Sigmoid colon (tissue), 7 donors: Measurements from ENCODE around the gene KREMEN2. TPM values are rescaled to one million over a fixed set of nuclear protein-coding genes. Genes with fewer than 3 reads are reported as not detected.

Experiments
- DNase-seq: peaks from one replicate; pipeline ENCODE4 v3.0.0-alpha.2; 2019
- H3K27ac ChIP-seq, 4 donors: fragments of 200-600 bp; sonication (generic); one replicate each; pipeline ENCODE4 v1.5.1; 2016 to 2019; ENCODE audit warnings: mild to moderate bottlenecking in 1 of 4
- H3K27me3 ChIP-seq, 3 donors: fragments of 200-600 bp; sonication (generic); one replicate each; pipeline ENCODE4 v1.5.1; 2019; ENCODE audit warnings: mild to moderate bottlenecking in 1 of 3
- H3K36me3 ChIP-seq, 4 donors: fragments of 200-600 bp; sonication (generic); one replicate each; pipeline ENCODE4 v1.5.1; 2016 to 2019
- H3K4me1 ChIP-seq, 4 donors: fragments of 200-600 bp; sonication (generic); one replicate each; pipeline ENCODE4 v1.5.1; 2017 to 2019
- H3K4me3 ChIP-seq, 4 donors: fragments of 200-600 bp; sonication (generic); one replicate each; pipeline ENCODE4 v1.5.1; 2017 to 2019; ENCODE audit warnings: mild to moderate bottlenecking in 2 of 4, moderate library complexity in 1 of 4
- H3K9me3 ChIP-seq, 4 donors: fragments of 200-600 bp in 3 of 4; sonication (generic) in 3 of 4; one replicate each; pipeline versions ENCODE4 v1.5.1 to v1.6.1; 2013 to 2019
- EP300 ChIP-seq, 4 donors: sonication (generic); formaldehyde crosslinking; IDR thresholded peaks; one replicate each; pipeline ENCODE4 v1.6.1; 2017; ENCODE audit warnings: antibody characterized with exemption in 4 of 4
- POLR2A ChIP-seq, 2 donors: fragments of 450-650 bp; IDR thresholded peaks; one replicate each; pipeline ENCODE4 v1.6.1; 2016; ENCODE audit warnings: antibody characterized with exemption in 2 of 2, mild to moderate bottlenecking in 2 of 2, moderate library complexity in 2 of 2
- POLR2AphosphoS5 ChIP-seq, 4 donors: sonication (generic); formaldehyde crosslinking; IDR thresholded peaks; one replicate each; pipeline ENCODE4 v1.6.1; 2017; ENCODE audit warnings: antibody characterized with exemption in 4 of 4
- WGBS, 2 donors: extraction: QIAGEN DNeasy Blood & Tissue Kit; methylation state at CpG; one replicate each; pipeline ENCODE4 v1.1.7; 2013; 5-methylcytosine and 5-hydroxymethylcytosine counted together
- intact Hi-C: fragments of 100-400 bp; cut with DNase I; formaldehyde crosslinking; loops from one replicate; pipeline ENCODE4 v1.15.1; 2023
- polyA plus RNA-seq, 3 donors: library from polyadenylated mRNA; stranded (reverse); fragments of 200-250 nt; gene quantifications; one replicate each; pipeline ENCODE4 v1.2.3, GENCODE V29; 2013
- total RNA-seq, 4 donors: library from RNA; depleted of rRNA; stranded (reverse); fragments of >200 nt; gene quantifications; one replicate each; pipeline ENCODE4 v1.1.0, GENCODE V29; 2016
- TF ChIP-seq, protein P1 (sequence below), 4 experiments: fragments of 450-650 bp in 3 of 4; fragments of 200-600 bp in 1 of 4; IDR thresholded peaks; one replicate each; pipeline ENCODE4 v1.5.1; 2016 to 2019; ENCODE audit warnings: antibody characterized with exemption in 4 of 4, mild to moderate bottlenecking in 3 of 4, moderate library complexity in 2 of 4
- donor health status: healthy with polysubstance abuse.
- donor health status: Bipolar disorder and iron deficiency.
- donor health status: healthy.

KREMEN2 gene
- total and polyA plus RNA-seq, 7 donors: 1.0 to 1.8 (median 1.6) TPM; not detected in 4

DNA sequence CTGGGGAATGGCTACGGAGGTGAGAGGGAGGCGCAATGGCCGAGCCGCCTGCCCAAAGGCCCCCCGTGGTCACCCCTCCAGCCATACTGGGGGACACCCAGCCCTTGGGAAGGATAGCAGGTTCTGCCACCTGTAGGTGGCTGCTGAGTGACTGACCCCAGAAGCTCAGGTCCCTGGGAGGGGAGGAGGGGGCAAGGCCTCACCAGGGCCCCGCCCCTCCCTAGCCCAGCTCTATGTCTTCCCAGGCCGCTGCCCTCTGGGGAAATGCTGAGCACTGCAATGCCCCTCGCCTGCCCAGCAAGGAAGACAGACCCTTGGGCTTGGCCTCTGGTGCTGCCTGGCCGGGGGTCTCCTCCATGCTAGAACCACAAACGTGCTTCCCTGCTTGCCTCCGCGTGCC, 37.2 kb downstream of the KREMEN2 start:
- H3K4me3 ChIP-seq: no peak overlapping the region
- no peak for TF ChIP-seq POLR2A (IDR thresholded peaks at IDR 0.05)
- TF ChIP-seq EP300 (IDR thresholded peaks at IDR 0.05): no peak
- no peak for TF ChIP-seq POLR2AphosphoS5 (IDR thresholded peaks at IDR 0.05)
- TF ChIP-seq, protein P1, sequence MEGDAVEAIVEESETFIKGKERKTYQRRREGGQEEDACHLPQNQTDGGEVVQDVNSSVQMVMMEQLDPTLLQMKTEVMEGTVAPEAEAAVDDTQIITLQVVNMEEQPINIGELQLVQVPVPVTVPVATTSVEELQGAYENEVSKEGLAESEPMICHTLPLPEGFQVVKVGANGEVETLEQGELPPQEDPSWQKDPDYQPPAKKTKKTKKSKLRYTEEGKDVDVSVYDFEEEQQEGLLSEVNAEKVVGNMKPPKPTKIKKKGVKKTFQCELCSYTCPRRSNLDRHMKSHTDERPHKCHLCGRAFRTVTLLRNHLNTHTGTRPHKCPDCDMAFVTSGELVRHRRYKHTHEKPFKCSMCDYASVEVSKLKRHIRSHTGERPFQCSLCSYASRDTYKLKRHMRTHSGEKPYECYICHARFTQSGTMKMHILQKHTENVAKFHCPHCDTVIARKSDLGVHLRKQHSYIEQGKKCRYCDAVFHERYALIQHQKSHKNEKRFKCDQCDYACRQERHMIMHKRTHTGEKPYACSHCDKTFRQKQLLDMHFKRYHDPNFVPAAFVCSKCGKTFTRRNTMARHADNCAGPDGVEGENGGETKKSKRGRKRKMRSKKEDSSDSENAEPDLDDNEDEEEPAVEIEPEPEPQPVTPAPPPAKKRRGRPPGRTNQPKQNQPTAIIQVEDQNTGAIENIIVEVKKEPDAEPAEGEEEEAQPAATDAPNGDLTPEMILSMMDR (IDR thresholded peaks at IDR 0.05): no peak
- no peaks in the 10 kb centered on the region for H3K36me3 ChIP-seq
- peaks cover 0 to 7% (median 5%) of the 10 kb centered on the region in 4 donors for H3K4me1 ChIP-seq
- DNase-seq: no peak
- peaks cover 4 to 45% (median 26%) of the 10 kb centered on the region in 3 donors for H3K27me3 ChIP-seq
- intact Hi-C loops: no loop called here
- H3K27ac ChIP-seq: no peak overlapping the region
- H3K9me3 ChIP-seq: no peaks in the 10 kb centered on the region
- 87 to 88% methylated on average over 12 of the region's 12 CpGs for WGBS, 2 donors

DNA sequence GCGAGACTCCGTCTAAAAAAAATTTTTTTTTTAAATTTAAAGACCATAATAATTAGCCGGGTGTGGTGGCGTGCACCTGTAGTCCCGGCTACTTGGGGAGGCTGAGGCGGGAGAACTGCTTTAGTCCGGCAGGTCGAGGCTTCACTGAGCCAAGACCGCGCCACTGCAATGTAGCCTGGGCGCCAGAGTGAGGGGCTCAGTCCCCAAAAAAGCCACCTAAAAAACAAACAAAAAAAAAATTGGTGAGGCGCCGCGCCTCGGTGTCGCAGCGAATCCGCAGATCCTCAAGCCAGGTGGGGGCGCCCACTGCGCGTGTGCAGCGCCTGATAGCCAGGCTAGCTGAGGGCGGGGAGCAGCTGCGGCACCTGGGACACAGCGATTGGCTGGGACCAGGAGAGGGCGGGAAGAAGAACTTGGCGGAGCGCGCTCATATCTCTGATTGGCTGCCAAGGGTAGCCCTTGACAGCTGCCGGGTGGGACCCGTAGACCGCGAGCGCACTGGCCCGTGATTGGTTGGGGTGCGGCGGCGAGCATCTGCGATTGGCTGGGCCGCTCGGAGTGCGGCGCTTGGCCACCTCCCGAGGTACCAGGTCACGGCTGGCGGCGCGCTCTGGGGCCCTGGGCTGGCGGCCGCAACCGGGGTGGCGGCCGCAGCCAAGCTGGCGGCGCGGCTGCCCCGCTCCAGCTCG, 39.7 kb downstream of the KREMEN2 start:
- intact Hi-C loops: loop anchor here (1.0 kb wide), 1 partner anchor 25 kb away; no protein-coding TSS in a partner anchor
- peak overlapping the region in 3 of 4 donors; percentile 25 to 31 (median 27) for H3K4me3 ChIP-seq

DNA sequence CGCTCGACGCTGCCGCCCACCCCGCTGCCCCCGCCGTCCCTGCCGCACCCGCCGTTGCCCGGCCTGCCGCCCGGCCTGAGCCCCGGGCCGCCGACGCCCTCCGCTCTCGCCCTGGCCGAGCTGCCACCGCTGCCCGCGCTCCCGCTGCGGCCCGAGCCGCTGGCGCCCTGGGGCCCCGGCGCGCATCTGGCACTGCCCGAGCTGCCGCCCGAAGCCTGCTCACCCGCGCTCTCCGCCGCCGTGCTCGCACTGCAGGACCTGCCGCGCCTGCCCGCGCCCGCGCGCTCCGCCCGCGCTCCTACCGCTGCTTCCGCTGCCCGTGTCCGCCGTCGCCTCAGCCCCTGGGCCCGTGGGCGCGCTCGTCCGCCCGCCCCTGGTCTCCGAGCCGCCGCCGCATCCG, 40.2 kb downstream of the KREMEN2 start:
- Histone ChIP-seq H3K27ac (no peak overlapping the region), H3K27me3 (peaks cover 10 to 56% (median 43%) of the 10 kb centered on the region in 3 donors)
- intact Hi-C loops: no loop called here

More for the DNA sequence above, 39.7 kb downstream of the KREMEN2 start:
- 4 to 7% methylated on average over 58 of the region's 58 CpGs for whole genome bisulfite sequencing, 2 donors
- Histone ChIP-seq H3K27me3 (peaks cover 10 to 54% (median 41%) of the 10 kb centered on the region in 3 donors), H3K9me3 (no peaks in the 10 kb centered on the region), H3K36me3 (no peaks in the 10 kb centered on the region), H3K4me1 (peaks cover 0 to 7% (median 5%) of the 10 kb centered on the region in 4 donors), H3K27ac (no peak overlapping the region)
- peak; percentile 97 for DNase-seq
- TF ChIP-seq EP300 (IDR thresholded peaks at IDR 0.05) (no peak), POLR2AphosphoS5 (IDR thresholded peaks at IDR 0.05) (peak in 2 of 4 donors; percentile 23 to 51)
- TF ChIP-seq, protein P1 (IDR thresholded peaks at IDR 0.05): peak in 3 of 4 experiments; percentile 7 to 39 (median 19)

DNA sequence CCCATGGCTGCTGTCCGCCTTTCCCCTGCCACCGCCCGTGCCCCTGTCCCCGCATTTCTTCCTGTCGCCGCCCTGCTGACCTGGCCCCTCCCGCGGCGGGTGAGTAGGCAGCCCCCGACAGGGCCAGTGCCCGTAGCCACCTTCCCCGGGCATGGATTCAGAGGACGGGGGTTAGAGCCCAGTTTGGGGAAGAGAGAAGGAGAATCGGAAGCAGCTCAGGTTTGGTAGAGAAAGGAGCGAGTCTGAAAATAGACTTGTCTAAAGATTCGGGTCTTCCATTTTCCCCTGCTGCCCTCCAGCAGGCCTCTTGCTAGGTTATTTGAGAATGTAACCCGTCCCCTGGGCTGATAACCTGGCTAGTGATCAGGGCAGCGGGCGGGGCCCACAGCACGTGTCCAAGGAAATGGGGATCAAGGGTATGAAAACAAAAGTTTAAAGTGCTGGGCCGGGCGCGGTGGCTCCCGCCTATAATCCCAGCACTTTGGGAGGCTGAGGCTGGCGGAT, 40.8 kb downstream of the KREMEN2 start:
- Histone ChIP-seq H3K4me3 (peak overlapping the region in 3 of 4 donors; percentile 17 to 28 (median 24)), H3K36me3 (no peaks in the 10 kb centered on the region), H3K27me3 (peaks cover 11 to 61% (median 48%) of the 10 kb centered on the region in 3 donors), H3K27ac (no peak overlapping the region), H3K4me1 (peaks cover 0 to 7% (median 5%) of the 10 kb centered on the region in 4 donors), H3K9me3 (no peaks in the 10 kb centered on the region)
- 2 to 13% methylated on average over 25 of the region's 25 CpGs for WGBS, 2 donors
- no peak for TF ChIP-seq EP300 (IDR thresholded peaks at IDR 0.05)
- TF ChIP-seq, protein P1 (IDR thresholded peaks at IDR 0.05): no peak
- TF ChIP-seq POLR2AphosphoS5 (IDR thresholded peaks at IDR 0.05): no peak
- no peak for TF ChIP-seq POLR2A (IDR thresholded peaks at IDR 0.05)
- intact Hi-C loops: no loop called here
- DNase-seq: no peak

More for the DNA sequence above, 40.2 kb downstream of the KREMEN2 start:
- 1% methylated on average over 66 of the region's 67 CpGs for WGBS, 2 donors
- H3K4me3 ChIP-seq: peak overlapping the region in 3 of 4 donors; percentile 25 to 31 (median 27)
- peaks cover 0 to 7% (median 5%) of the 10 kb centered on the region in 4 donors for H3K4me1 ChIP-seq
- no peak for DNase-seq
- no peaks in the 10 kb centered on the region for H3K9me3 ChIP-seq
- TF ChIP-seq, protein P1 (IDR thresholded peaks at IDR 0.05): no peak
- TF ChIP-seq POLR2A (IDR thresholded peaks at IDR 0.05) (no peak), EP300 (IDR thresholded peaks at IDR 0.05) (no peak), POLR2AphosphoS5 (IDR thresholded peaks at IDR 0.05) (no peak)
- H3K36me3 ChIP-seq: no peaks in the 10 kb centered on the region
